C4-2B (cell line): ENCODE measurements around the gene ADRB1.

Experiments
- CTCF ChIP-seq: fragments of 450-650 bp; conservative IDR thresholded peaks from 2 replicates; pipeline ENCODE4 v1.5.1; 2017; ENCODE audit warnings: mild to moderate bottlenecking
- ZFX ChIP-seq: fragments of 450-650 bp; IDR thresholded peaks from 2 replicates; pipeline ENCODE4 v1.6.1; 2017

- no peak; the same call in 1 of the 2 replicates for TF ChIP-seq CTCF
- TF ChIP-seq ZFX: no peak
These were observed 43.6 kb downstream of the ADRB1 start for GRCh38 chr10:114087255-114087654.
